Glutamatergic neuron (in vitro differentiated cells): ENCODE results near the gene RAB3C. TPM values are rescaled to one million over a fixed set of nuclear protein-coding genes. Genes with fewer than 3 reads are reported as not detected.

ENCODE experiments used
- DNase-seq: peaks from one replicate; pipeline ENCODE4 v3.0.0; 2022
- H3K27ac Mint-ChIP-seq: one replicate; pipeline ENCODE4 v1.8.0; 2020; ENCODE audit warnings: mild to moderate bottlenecking, mixed read lengths, inconsistent platforms; ENCODE audit not compliant: unreplicated experiment
- H3K27me3 Mint-ChIP-seq: one replicate; pipeline ENCODE4 v1.8.0; 2020; ENCODE audit warnings: mild to moderate bottlenecking, moderate library complexity, mixed read lengths, inconsistent platforms; ENCODE audit not compliant: unreplicated experiment
- H3K36me3 Mint-ChIP-seq: one replicate; pipeline ENCODE4 v1.8.0; 2020; ENCODE audit warnings: mild to moderate bottlenecking, mixed read lengths, inconsistent platforms; ENCODE audit not compliant: unreplicated experiment
- H3K4me1 Mint-ChIP-seq: one replicate; pipeline ENCODE4 v1.8.0; 2020; ENCODE audit warnings: mild to moderate bottlenecking, low read depth, mixed read lengths, inconsistent platforms; ENCODE audit not compliant: unreplicated experiment
- H3K4me3 Mint-ChIP-seq: one replicate; pipeline ENCODE4 v1.8.0; 2020; ENCODE audit warnings: mild to moderate bottlenecking, mixed read lengths, inconsistent platforms; ENCODE audit not compliant: unreplicated experiment
- H3K9me3 Mint-ChIP-seq: one replicate; pipeline ENCODE4 v1.8.0; 2020; ENCODE audit warnings: mild to moderate bottlenecking, moderate library complexity, mixed read lengths, inconsistent platforms; ENCODE audit not compliant: unreplicated experiment
- total RNA-seq: library from RNA; stranded (reverse); fragmentation: NEBNext Ultra II Directional; extraction: Animal tissue kit (Norgen Biotek cat#: 25700); gene quantifications from one replicate; pipeline ENCODE4 v1.2.1, GENCODE V29; 2021; ENCODE audit not compliant: unreplicated experiment
- TF ChIP-seq, protein P1 (sequence below): fragments of 200-600 bp; sonication (generic); IDR thresholded peaks from one replicate; pipeline ENCODE4 v1.5.0; 2021; ENCODE audit not compliant: partially characterized antibody, unreplicated experiment

RAB3C gene
- total RNA-seq, 1 donor from 2014 or later: 36.2 TPM

DNA sequence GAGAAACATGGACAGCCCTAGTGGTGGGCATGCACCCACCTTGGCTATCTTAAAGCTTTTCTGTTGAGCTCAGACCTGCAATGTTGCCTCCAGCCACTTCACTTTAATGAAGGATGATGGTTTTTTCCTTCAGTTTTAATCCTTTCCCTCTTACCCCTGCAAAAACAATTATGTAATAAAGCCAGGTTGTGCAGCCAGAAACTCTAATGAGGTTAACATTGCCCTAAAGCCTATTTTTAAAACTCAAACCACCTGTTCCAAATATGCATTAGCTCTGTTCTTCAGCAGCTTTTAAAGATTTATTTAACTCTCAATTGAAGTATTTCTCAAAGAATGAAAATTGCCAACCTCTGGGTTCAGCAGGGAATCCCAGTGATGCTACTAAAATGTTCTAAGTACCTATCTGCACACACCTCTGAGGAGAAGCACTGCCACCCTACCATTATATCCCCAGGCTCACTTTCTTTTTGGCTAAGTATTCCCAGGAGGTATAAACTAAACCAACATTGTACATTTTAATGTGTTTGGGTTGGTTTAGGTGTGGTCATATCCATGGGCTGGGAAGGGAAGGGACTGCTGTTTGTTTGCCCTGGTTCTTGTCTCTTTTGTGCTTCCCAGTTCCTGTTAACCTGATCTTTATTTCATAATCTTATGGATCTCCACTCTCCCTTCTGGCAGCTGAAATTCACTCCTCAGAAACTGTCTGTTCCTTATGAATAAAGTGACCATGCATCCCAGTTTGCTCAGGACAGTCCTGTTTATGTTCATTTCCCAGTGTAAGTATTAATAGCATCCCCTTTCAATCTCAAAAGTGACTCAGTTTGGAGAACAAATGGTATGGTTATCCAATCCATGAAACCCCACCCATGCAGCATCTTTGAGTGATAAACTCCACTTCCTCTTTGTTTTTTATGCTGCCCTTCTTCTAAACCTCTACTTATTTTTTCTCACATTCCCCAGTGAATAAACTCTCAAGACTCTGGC, 251.7 kb downstream of the RAB3C start:
- TF ChIP-seq, protein P1, sequence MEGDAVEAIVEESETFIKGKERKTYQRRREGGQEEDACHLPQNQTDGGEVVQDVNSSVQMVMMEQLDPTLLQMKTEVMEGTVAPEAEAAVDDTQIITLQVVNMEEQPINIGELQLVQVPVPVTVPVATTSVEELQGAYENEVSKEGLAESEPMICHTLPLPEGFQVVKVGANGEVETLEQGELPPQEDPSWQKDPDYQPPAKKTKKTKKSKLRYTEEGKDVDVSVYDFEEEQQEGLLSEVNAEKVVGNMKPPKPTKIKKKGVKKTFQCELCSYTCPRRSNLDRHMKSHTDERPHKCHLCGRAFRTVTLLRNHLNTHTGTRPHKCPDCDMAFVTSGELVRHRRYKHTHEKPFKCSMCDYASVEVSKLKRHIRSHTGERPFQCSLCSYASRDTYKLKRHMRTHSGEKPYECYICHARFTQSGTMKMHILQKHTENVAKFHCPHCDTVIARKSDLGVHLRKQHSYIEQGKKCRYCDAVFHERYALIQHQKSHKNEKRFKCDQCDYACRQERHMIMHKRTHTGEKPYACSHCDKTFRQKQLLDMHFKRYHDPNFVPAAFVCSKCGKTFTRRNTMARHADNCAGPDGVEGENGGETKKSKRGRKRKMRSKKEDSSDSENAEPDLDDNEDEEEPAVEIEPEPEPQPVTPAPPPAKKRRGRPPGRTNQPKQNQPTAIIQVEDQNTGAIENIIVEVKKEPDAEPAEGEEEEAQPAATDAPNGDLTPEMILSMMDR: no peak
- no peak overlapping the region for H3K27ac Mint-ChIP-seq
- no peaks in the 10 kb centered on the region for H3K4me1 Mint-ChIP-seq
- H3K27me3 Mint-ChIP-seq: no peaks in the 10 kb centered on the region
- no peaks in the 10 kb centered on the region for H3K36me3 Mint-ChIP-seq
- H3K4me3 Mint-ChIP-seq: no peak overlapping the region
- DNase-seq: no peak
- no peaks in the 10 kb centered on the region for H3K9me3 Mint-ChIP-seq

DNA sequence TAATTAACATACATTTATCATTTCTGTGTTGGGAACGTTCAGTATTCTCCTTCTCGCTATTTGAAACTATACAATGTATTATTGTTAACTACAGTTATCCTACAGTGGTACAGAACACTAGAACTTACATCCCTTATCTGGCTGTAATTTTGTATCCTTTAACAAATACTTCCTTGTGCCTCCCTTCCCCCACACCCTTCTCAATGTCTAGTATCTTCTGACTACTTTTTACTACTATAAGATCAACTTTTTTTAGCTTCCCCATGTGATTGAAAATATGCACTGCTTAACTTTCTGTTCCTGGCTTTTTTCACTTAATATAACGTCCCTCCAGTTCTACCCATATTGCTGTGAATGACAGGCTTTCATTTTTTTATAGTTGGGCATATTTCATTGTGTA, 253.5 kb downstream of the RAB3C start:
- Mint-ChIP-seq H3K27ac (no peak overlapping the region), H3K4me1 (no peaks in the 10 kb centered on the region), H3K36me3 (no peaks in the 10 kb centered on the region), H3K27me3 (peaks cover 4% of the 10 kb centered on the region), H3K9me3 (no peaks in the 10 kb centered on the region), H3K4me3 (no peak overlapping the region)
- TF ChIP-seq, protein P1: no peak
- no peak for DNase-seq

DNA sequence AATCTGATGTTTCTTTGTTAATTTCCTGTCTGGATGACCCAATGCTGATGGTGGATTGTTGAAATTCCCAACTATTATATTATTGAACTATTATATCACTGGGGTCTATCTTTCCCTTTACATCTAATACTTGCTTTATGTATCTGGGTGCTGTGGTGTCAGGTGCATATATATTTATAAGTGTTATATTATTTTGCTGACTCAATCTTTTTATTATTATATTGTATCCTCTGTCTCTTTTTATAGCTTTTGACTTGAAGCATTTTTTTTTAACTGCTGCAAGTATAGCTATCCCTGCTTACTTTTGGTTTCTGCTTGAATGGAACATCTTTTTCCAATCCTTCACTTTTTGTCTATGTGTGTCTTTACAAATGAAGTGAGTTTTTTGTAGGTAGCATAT, 255.9 kb downstream of the RAB3C start:
- TF ChIP-seq, protein P1: no peak
- H3K9me3 Mint-ChIP-seq: no peaks in the 10 kb centered on the region
- H3K27me3 Mint-ChIP-seq: peaks cover 4% of the 10 kb centered on the region
- H3K36me3 Mint-ChIP-seq: no peaks in the 10 kb centered on the region
- H3K4me1 Mint-ChIP-seq: no peaks in the 10 kb centered on the region
- no peak overlapping the region for H3K4me3 Mint-ChIP-seq
- no peak overlapping the region for H3K27ac Mint-ChIP-seq
- DNase-seq: no peak

GRCh38 chr5:58842852-58843251, 260.0 kb downstream of the RAB3C start:
- Mint-ChIP-seq H3K4me1 (peaks cover 3% of the 10 kb centered on the region), H3K27ac (no peak overlapping the region), H3K9me3 (no peaks in the 10 kb centered on the region), H3K4me3 (no peak overlapping the region), H3K36me3 (no peaks in the 10 kb centered on the region), H3K27me3 (peaks cover 6% of the 10 kb centered on the region)
- no peak for DNase-seq
- TF ChIP-seq, protein P1: no peak

- TF ChIP-seq, protein P1: no peak
- Mint-ChIP-seq H3K27ac (no peak overlapping the region), H3K36me3 (no peaks in the 10 kb centered on the region), H3K27me3 (peaks cover 6% of the 10 kb centered on the region), H3K9me3 (no peaks in the 10 kb centered on the region), H3K4me1 (peaks cover 3% of the 10 kb centered on the region), H3K4me3 (no peak overlapping the region)
- DNase-seq: no peak
These were observed 261.5 kb downstream of the RAB3C start for GRCh38 chr5:58844395-58844794.
